Aorta (tissue), 5 donors: ENCODE results near the gene ADAM22. TPM values are rescaled to one million over a fixed set of nuclear protein-coding genes. Genes with fewer than 3 reads are reported as not detected.

Source experiments
- ATAC-seq: fragments of 200-7000 bp; cut with Tn5 transposase; one replicate; pipeline ENCODE4 v1.9.1; 2022; ENCODE audit warnings: moderate library complexity; ENCODE audit not compliant: low FRiP score
- DNase-seq, 2 donors: peaks; one replicate each; pipeline ENCODE4 v3.0.0-alpha.2; 2020
- H3K27ac ChIP-seq, 2 donors: one replicate each; pipeline ENCODE4 v1.5.1; 2013; ENCODE audit warnings: low read length in 2 of 2, mild to moderate bottlenecking in 2 of 2, moderate library complexity in 2 of 2, control low read depth in 1 of 2, inconsistent platforms in 1 of 2, low read depth in 1 of 2
- H3K27me3 ChIP-seq, 2 donors: one replicate each; pipeline ENCODE4 v1.6.1; 2013; ENCODE audit warnings: control low read depth in 1 of 2, low read length in 1 of 2, mild to moderate bottlenecking in 1 of 2, moderate library complexity in 1 of 2; ENCODE audit not compliant: insufficient read depth in 2 of 2, control insufficient read depth in 1 of 2
- H3K36me3 ChIP-seq, 2 donors: one replicate each; pipeline ENCODE4 v1.6.1; 2013; ENCODE audit warnings: control low read depth in 1 of 2, low read length in 1 of 2, mild to moderate bottlenecking in 1 of 2; ENCODE audit not compliant: insufficient read depth in 2 of 2, control insufficient read depth in 1 of 2
- H3K4me1 ChIP-seq, 2 donors: one replicate each; pipeline ENCODE4 v1.6.1; 2013; ENCODE audit warnings: low read length in 2 of 2, control low read depth in 1 of 2, mild to moderate bottlenecking in 1 of 2, moderate library complexity in 1 of 2; ENCODE audit not compliant: insufficient read depth in 2 of 2, control insufficient read depth in 1 of 2
- H3K4me3 ChIP-seq, 2 donors: one replicate each; pipeline ENCODE4 v1.5.1; 2013; ENCODE audit warnings: low read length in 2 of 2, control low read depth in 1 of 2, mild to moderate bottlenecking in 1 of 2
- H3K9me3 ChIP-seq: one replicate; pipeline ENCODE4 v1.6.1; 2013; ENCODE audit warnings: mild to moderate bottlenecking, low read length; ENCODE audit not compliant: control insufficient read depth
- WGBS, 2 donors: extraction: QIAGEN DNeasy Blood & Tissue Kit; methylation state at CpG; one replicate each; pipeline ENCODE4 v1.1.7; 2013; 5-methylcytosine and 5-hydroxymethylcytosine counted together
- intact Hi-C, 2 donors: fragments of 100-400 bp; cut with DNase I; formaldehyde crosslinking; loops; one replicate each; pipeline versions ENCODE4 v1.14.2 to v1.15.0; 2022
- polyA plus RNA-seq, 2 donors: library from polyadenylated mRNA; stranded (reverse); fragments of 200-250 nt; gene quantifications; one replicate each; pipeline ENCODE4 v1.2.3, GENCODE V29; 2013
- total RNA-seq, 2 donors: library from RNA; stranded (reverse); fragmentation: NEBNext Ultra II Directional; extraction: Animal tissue kit (Norgen Biotek cat#: 25700); gene quantifications; one replicate each; pipeline ENCODE4 v1.2.1, GENCODE V29; 2021
- donor health status: healthy with polysubstance abuse.
- donor health status: Bipolar disorder and iron deficiency.
- donor health status: DM: no; HTN: no; CAD: no.
- donor health status: DM: no; HTN: no; CAD: no.
- donor health status: DM: yes; HTN: yes; CAD: no.

ADAM22 gene
- total and polyA plus RNA-seq, 4 donors: 0.13 to 8.4 (median 3.1) TPM

DNA sequence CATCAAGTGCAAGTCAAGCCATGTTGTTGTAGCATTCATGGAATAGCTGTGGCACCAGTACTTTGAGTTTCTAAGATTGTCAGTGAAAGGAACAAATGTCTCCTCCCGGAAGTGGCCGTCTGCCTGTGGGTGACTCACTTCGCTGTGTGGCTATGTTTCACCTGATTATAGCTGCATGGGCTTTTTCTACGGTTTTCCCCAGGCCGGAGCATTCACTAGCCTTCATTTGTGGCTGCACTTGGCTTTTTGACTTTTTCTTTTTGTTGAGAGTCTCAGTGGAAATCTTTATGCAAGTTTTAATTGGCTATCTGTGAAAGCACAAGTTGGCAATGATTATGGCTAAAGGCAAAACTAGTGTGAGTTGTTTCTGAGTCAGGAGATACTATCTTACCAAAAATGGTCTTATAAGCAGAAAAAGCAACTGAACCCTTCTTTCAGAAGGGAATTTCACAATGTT, 250.8 kb downstream of the ADAM22 start:
- 26 to 35% methylated on average over 5 of the region's 5 CpGs for WGBS, 2 donors
- ATAC-seq: no peak

DNA sequence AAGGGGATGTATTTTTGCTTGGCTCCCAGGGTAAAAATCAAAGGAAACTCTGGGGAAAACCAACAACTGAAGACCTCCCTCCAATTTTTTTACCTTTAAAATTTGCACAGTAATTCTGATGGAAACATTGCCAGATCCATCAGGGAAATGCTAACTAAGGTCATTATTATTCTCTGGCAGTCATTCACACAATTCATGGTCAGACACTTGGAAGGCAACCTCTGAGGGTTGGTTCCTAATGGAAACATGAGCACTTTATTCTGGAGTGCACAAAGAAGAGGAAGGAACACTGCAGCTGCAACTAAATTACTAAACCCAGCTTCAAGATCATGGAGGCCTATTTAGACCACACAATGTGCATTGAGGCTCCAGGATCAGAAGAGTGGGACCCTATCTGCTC, 251.6 kb downstream of the ADAM22 start:
- Histone ChIP-seq H3K27me3 (no peaks in the 10 kb centered on the region), H3K4me1 (peaks cover 0 to 2% of the 10 kb centered on the region in 2 donors), H3K27ac (no peak overlapping the region), H3K9me3 (no peaks in the 10 kb centered on the region), H3K4me3 (no peak overlapping the region), H3K36me3 (no peaks in the 10 kb centered on the region)
- intact Hi-C loops: no loop called here
- DNase-seq (no peak), ATAC-seq (no peak)

More for the DNA sequence above, 250.8 kb downstream of the ADAM22 start:
- Histone ChIP-seq H3K27me3 (no peaks in the 10 kb centered on the region), H3K4me3 (no peak overlapping the region), H3K27ac (no peak overlapping the region), H3K4me1 (peaks cover 0 to 2% of the 10 kb centered on the region in 2 donors), H3K9me3 (no peaks in the 10 kb centered on the region), H3K36me3 (no peaks in the 10 kb centered on the region)
- intact Hi-C loops: no loop called here
- peak in 1 of 2 donors; percentile 73 for DNase-seq

DNA sequence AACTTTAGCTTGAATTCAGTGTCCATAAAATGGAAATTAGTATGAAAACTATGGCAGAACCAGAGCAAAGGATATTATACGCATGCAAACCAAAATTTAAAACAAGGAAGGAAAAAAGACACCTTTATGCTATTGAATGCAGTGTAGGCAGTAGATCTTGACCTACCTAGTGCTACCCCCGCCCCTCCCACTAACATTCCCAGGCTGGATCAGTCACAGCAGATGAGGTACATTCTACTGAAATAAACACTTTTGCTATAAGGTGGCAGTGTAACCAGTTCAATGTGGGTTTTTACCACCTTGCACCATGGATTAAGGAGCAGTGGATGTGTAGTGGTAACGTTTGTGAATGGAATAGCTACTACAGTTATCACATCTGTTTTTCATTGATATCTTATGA, 257.9 kb downstream of the ADAM22 start:
- no peaks in the 10 kb centered on the region for H3K9me3 ChIP-seq
- no peaks in the 10 kb centered on the region for H3K4me1 ChIP-seq
- H3K4me3 ChIP-seq: no peak overlapping the region
- intact Hi-C loops: no loop called here
- no peaks in the 10 kb centered on the region for H3K27me3 ChIP-seq
- no peak for ATAC-seq
- no peak overlapping the region for H3K27ac ChIP-seq
- H3K36me3 ChIP-seq: no peaks in the 10 kb centered on the region
- no peak for DNase-seq
- 87 to 88% methylated on average over 3 of the region's 3 CpGs for WGBS, 2 donors

DNA sequence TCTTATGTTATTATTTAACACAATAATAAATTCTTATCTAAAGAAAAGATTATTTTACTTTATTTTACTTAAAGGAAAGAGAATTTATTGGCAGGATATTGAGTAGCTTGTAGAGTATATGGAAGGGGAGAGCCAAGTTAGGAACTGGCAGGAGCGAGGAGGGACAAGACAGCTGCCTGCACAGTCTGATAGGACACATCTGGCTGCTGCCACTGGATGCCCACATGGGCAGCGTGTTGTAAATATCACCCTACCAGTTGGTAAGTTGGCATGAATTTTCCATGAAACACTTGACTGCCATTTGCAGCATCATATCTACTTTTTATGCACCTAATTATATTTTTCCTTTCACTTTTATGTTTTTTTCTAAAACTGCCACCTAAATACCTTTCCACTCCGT, 266.2 kb downstream of the ADAM22 start:
- DNase-seq: no peak
- H3K36me3 ChIP-seq: peaks cover 4 to 7% of the 10 kb centered on the region in 2 donors
- H3K27me3 ChIP-seq: no peaks in the 10 kb centered on the region
- H3K4me1 ChIP-seq: peaks cover 0 to 2% of the 10 kb centered on the region in 2 donors
- no peaks in the 10 kb centered on the region for H3K9me3 ChIP-seq
- no peak overlapping the region for H3K4me3 ChIP-seq
- ATAC-seq: no peak
- WGBS, 2 donors: 42 to 65% methylated on average over 3 of the region's 3 CpGs
- no peak overlapping the region for H3K27ac ChIP-seq
- intact Hi-C loops: no loop called here

DNA sequence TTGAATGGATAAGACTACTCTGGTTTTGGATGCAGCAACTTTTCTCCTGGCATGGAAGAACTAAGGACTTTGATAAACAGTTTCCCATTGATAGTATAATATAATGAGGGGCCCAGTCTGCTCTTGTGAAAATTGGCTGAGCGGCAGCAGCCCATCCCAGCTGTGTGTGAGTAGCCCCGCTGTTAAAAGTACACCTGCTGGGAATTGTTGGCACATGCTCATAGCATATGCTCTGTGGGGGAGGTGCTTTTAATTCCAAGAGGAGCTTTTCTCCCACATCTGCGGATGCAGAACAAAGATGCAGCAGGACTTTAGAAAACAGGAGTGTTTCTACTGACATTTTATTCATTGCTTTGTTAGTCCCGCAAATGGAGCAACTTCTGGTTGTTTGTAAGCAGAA, 266.7 kb downstream of the ADAM22 start:
- peaks cover 0 to 2% of the 10 kb centered on the region in 2 donors for H3K4me1 ChIP-seq
- WGBS, 2 donors: 57 to 66% methylated on average over 4 of the region's 4 CpGs
- H3K4me3 ChIP-seq: no peak overlapping the region
- no peaks in the 10 kb centered on the region for H3K9me3 ChIP-seq
- intact Hi-C loops: no loop called here
- no peaks in the 10 kb centered on the region for H3K27me3 ChIP-seq
- no peak for DNase-seq
- ATAC-seq: no peak
- no peak overlapping the region for H3K27ac ChIP-seq
- H3K36me3 ChIP-seq: peaks cover 4 to 7% of the 10 kb centered on the region in 2 donors

DNA sequence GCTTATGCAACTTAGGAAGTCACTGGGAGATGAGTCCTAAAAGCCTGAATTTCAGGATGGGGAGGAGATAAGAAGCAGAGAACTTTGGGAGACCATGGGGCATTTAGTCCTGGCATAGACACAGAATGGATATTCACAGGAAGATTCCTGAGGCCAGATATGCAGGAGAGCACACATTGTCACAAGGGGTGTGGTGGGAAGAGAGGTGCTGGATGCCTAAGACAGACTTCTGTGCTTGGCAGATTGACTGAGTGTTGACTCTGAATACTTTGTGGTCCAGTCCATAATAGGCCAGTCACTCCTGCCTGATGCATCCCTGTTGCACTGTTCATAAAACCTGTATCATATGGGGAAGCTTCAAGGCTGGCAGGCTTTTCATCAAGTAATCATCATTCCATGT, 267.3 kb downstream of the ADAM22 start:
- intact Hi-C loops: no loop called here
- Histone ChIP-seq H3K27ac (no peak overlapping the region), H3K36me3 (peaks cover 4 to 7% of the 10 kb centered on the region in 2 donors), H3K4me3 (no peak overlapping the region), H3K9me3 (no peaks in the 10 kb centered on the region), H3K4me1 (peaks cover 0 to 2% of the 10 kb centered on the region in 2 donors), H3K27me3 (no peaks in the 10 kb centered on the region)
- ATAC-seq (no peak), DNase-seq (no peak)

DNA sequence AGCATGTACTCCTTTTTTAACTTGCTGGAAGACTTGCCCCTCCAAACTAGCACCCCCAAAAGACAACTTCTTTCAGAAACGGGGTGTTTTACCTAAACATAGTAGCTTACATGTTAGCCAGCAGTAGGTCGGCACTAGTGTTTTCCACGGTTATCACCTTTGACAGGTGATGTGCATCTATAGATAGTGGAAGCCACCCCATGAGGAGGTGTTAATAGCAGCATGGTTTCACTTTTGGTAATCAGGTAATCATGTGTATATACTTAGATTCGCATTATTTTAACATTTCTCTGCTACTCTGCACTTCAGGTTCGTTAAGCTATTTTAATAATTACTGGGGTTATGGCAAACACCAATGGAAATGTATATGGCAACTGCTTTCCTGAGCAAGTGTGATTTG, 268.2 kb downstream of the ADAM22 start:
- DNase-seq (no peak), ATAC-seq (no peak)
- H3K27ac ChIP-seq: no peak overlapping the region
- no peaks in the 10 kb centered on the region for H3K9me3 ChIP-seq
- H3K27me3 ChIP-seq: no peaks in the 10 kb centered on the region
- peaks cover 0 to 2% of the 10 kb centered on the region in 2 donors for H3K4me1 ChIP-seq
- H3K4me3 ChIP-seq: no peak overlapping the region
- peaks cover 4 to 7% of the 10 kb centered on the region in 2 donors for H3K36me3 ChIP-seq
- intact Hi-C loops: no loop called here
- 73 to 77% methylated on average over 5 of the region's 5 CpGs for WGBS, 2 donors

DNA sequence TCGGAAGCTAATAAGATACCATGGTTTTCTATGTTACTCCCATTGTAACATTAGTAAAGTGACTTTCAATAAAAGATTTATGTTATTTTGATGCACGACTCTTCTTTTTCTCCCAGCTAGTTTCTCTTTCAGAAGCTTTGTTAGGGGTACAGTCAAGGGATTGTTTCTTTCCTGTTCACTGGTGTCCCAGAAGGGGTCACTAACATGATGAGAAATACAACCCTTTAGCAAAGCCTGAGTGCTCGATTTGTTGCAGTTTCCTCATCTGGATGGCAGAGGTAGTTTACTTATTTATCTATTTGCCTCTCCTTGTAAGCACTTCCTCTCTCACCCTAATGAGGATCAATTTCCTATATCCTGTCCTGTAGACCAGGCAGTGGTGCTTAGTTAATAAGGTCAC, 268.7 kb downstream of the ADAM22 start:
- Histone ChIP-seq H3K4me3 (no peak overlapping the region), H3K36me3 (peaks cover 4 to 8% of the 10 kb centered on the region in 2 donors), H3K9me3 (no peaks in the 10 kb centered on the region), H3K27ac (no peak overlapping the region), H3K27me3 (no peaks in the 10 kb centered on the region), H3K4me1 (peaks cover 0 to 2% of the 10 kb centered on the region in 2 donors)
- WGBS, 2 donors: 83 to 86% methylated on average over 3 of the region's 3 CpGs
- DNase-seq (no peak), ATAC-seq (no peak)
- intact Hi-C loops: no loop called here

DNA sequence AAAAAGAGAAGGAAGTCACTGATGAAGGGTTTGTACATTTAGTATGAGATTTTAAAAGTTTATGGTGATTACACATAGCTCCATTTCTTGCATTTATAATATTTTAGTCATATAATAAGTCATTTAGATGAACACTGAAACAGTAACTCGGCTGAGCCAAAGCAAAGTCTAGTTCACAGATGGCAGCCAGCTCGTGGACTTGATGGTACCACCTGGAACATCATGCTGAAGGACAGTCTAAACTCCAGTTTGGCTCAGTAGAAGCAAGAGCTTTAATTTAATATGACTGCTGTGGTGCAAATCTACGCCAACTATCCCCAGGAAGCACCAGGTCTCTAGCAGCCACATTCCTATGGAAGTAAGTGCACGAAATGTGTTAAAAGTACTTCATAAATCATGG, 269.4 kb downstream of the ADAM22 start:
- 85 to 91% methylated on average over 4 of the region's 4 CpGs for WGBS, 2 donors
- Histone ChIP-seq H3K27ac (no peak overlapping the region), H3K4me3 (no peak overlapping the region), H3K9me3 (no peaks in the 10 kb centered on the region), H3K36me3 (peaks cover 4 to 8% of the 10 kb centered on the region in 2 donors), H3K4me1 (peaks cover 0 to 2% of the 10 kb centered on the region in 2 donors), H3K27me3 (no peaks in the 10 kb centered on the region)
- no peak for DNase-seq
- intact Hi-C loops: no loop called here
- no peak for ATAC-seq
